ENCODE measurements around the gene ANKS1A.

Gene ANKS1A

GRCh38 chr6:35054743-35055130, 165.7 kb downstream of the ANKS1A start:
- Histone ChIP-seq H3K27me3 (ENCODE audit: insufficient read depth, poor library complexity, severe bottlenecking) (no peaks in the 10 kb centered on the region), H3K27ac (ENCODE audit: poor library complexity, severe bottlenecking) (no peak overlapping the region), H3K9me3 (ENCODE audit: severe bottlenecking) (no peaks in the 10 kb centered on the region), H3K36me3 (ENCODE audit: low read depth) (no peaks in the 10 kb centered on the region; the same call in 1 of the 2 replicates), H3K4me1 (ENCODE audit: insufficient read depth, poor library complexity, severe bottlenecking) (no peaks in the 10 kb centered on the region), H3K4me3 (ENCODE audit: severe bottlenecking) (no peak overlapping the region)
- no peak for TF ChIP-seq CTCF (IDR thresholded peaks at IDR 0.05; ENCODE audit: poor library complexity, severe bottlenecking)
- no peak for DNase-seq (ENCODE audit: low spot score)
- no peak for ATAC-seq (ENCODE audit: low read depth)

- no peak for ATAC-seq (ENCODE audit: low read depth)
- TF ChIP-seq CTCF (IDR thresholded peaks at IDR 0.05; ENCODE audit: poor library complexity, severe bottlenecking), result no peak
- H3K4me3 ChIP-seq (ENCODE audit: severe bottlenecking), result no peak overlapping the region
- no peaks in the 10 kb centered on the region; the same call in none of the 2 replicates for H3K36me3 ChIP-seq (ENCODE audit: low read depth)
- H3K27ac ChIP-seq (ENCODE audit: poor library complexity, severe bottlenecking), result no peak overlapping the region
- H3K9me3 ChIP-seq (ENCODE audit: severe bottlenecking), result no peaks in the 10 kb centered on the region
- DNase-seq (ENCODE audit: low spot score), result no peak
- no peaks in the 10 kb centered on the region for H3K27me3 ChIP-seq (ENCODE audit: insufficient read depth, poor library complexity, severe bottlenecking)
- H3K4me1 ChIP-seq (ENCODE audit: insufficient read depth, poor library complexity, severe bottlenecking), result no peaks in the 10 kb centered on the region
Measured at GRCh38 chr6:35055891-35056290, 166.8 kb downstream of the ANKS1A start.

- H3K4me1 ChIP-seq (ENCODE audit: insufficient read depth, poor library complexity, severe bottlenecking), result no peaks in the 10 kb centered on the region
- no peaks in the 10 kb centered on the region for H3K27me3 ChIP-seq (ENCODE audit: insufficient read depth, poor library complexity, severe bottlenecking)
- ATAC-seq (ENCODE audit: low read depth) (no peak), DNase-seq (ENCODE audit: low spot score) (no peak)
- TF ChIP-seq CTCF (IDR thresholded peaks at IDR 0.05; ENCODE audit: poor library complexity, severe bottlenecking), result no peak
- H3K9me3 ChIP-seq (ENCODE audit: severe bottlenecking), result no peaks in the 10 kb centered on the region
- no peaks in the 10 kb centered on the region; the same call in 1 of the 2 replicates for H3K36me3 ChIP-seq (ENCODE audit: low read depth)
- H3K4me3 ChIP-seq (ENCODE audit: severe bottlenecking), result no peak overlapping the region
- no peak overlapping the region for H3K27ac ChIP-seq (ENCODE audit: poor library complexity, severe bottlenecking)
Measured at GRCh38 chr6:35056952-35057351, 167.9 kb downstream of the ANKS1A start.

GRCh38 chr6:35057449-35058357, 168.6 kb downstream of the ANKS1A start:
- no peak for TF ChIP-seq CTCF (IDR thresholded peaks at IDR 0.05; ENCODE audit: poor library complexity, severe bottlenecking)
- Histone ChIP-seq H3K9me3 (ENCODE audit: severe bottlenecking) (no peaks in the 10 kb centered on the region), H3K4me1 (ENCODE audit: insufficient read depth, poor library complexity, severe bottlenecking) (no peaks in the 10 kb centered on the region), H3K36me3 (ENCODE audit: low read depth) (no peaks in the 10 kb centered on the region; the same call in 1 of the 2 replicates), H3K27me3 (ENCODE audit: insufficient read depth, poor library complexity, severe bottlenecking) (no peaks in the 10 kb centered on the region), H3K4me3 (ENCODE audit: severe bottlenecking) (no peak overlapping the region), H3K27ac (ENCODE audit: poor library complexity, severe bottlenecking) (no peak overlapping the region)
- no peak for ATAC-seq (ENCODE audit: low read depth)
- DNase-seq (ENCODE audit: low spot score), result no peak

- Histone ChIP-seq H3K4me3 (ENCODE audit: severe bottlenecking) (no peak overlapping the region), H3K27ac (ENCODE audit: poor library complexity, severe bottlenecking) (no peak overlapping the region), H3K36me3 (ENCODE audit: low read depth) (no peaks in the 10 kb centered on the region; the same call in 1 of the 2 replicates), H3K27me3 (ENCODE audit: insufficient read depth, poor library complexity, severe bottlenecking) (no peaks in the 10 kb centered on the region), H3K4me1 (ENCODE audit: insufficient read depth, poor library complexity, severe bottlenecking) (no peaks in the 10 kb centered on the region), H3K9me3 (ENCODE audit: severe bottlenecking) (no peaks in the 10 kb centered on the region)
- no peak for TF ChIP-seq CTCF (IDR thresholded peaks at IDR 0.05; ENCODE audit: poor library complexity, severe bottlenecking)
- ATAC-seq (ENCODE audit: low read depth) (no peak), DNase-seq (ENCODE audit: low spot score) (no peak)
Measured at GRCh38 chr6:35058358-35058675, 169.3 kb downstream of the ANKS1A start.
